GM21528 (cell line): Measurements from ENCODE around the gene NR1I2.

Experiments used
- ATAC-seq: cut with Tn5 transposase; IDR thresholded peaks from one replicate; pipeline ENCODE4 v1.9.1; 2021; ENCODE audit warnings: mild to moderate bottlenecking, moderate library complexity; ENCODE audit not compliant: unreplicated experiment, low FRiP score

Gene NR1I2

GRCh38 chr3:119817583-119818363, 35.9 kb downstream of the NR1I2 start:
- ATAC-seq = no peak

- ATAC-seq = no peak
These were observed 37.0 kb downstream of the NR1I2 start for GRCh38 chr3:119818937-119819336.

GRCh38 chr3:119819806-119820205, 37.9 kb downstream of the NR1I2 start:
- no peak for ATAC-seq

GRCh38 chr3:119825820-119826219, 43.9 kb downstream of the NR1I2 start:
- ATAC-seq = no peak

- ATAC-seq = no peak
These were observed 45.1 kb downstream of the NR1I2 start for GRCh38 chr3:119826711-119827608.

- no peak for ATAC-seq
These were observed 47.5 kb downstream of the NR1I2 start for GRCh38 chr3:119829420-119829819.

- ATAC-seq = no peak
These were observed 49.1 kb downstream of the NR1I2 start for GRCh38 chr3:119831022-119831421.

GRCh38 chr3:119831941-119832371, 50.1 kb downstream of the NR1I2 start:
- no peak for ATAC-seq

- ATAC-seq = no peak
These were observed 53.0 kb downstream of the NR1I2 start for GRCh38 chr3:119834754-119835370.

- ATAC-seq = no peak
These were observed 53.7 kb downstream of the NR1I2 start for GRCh38 chr3:119835556-119835955.

GRCh38 chr3:119841808-119842471, 60.0 kb downstream of the NR1I2 start:
- no peak for ATAC-seq

GRCh38 chr3:119849126-119849525, 67.2 kb downstream of the NR1I2 start:
- no peak for ATAC-seq

GRCh38 chr3:119856695-119857094, 74.8 kb downstream of the NR1I2 start:
- no peak for ATAC-seq

- no peak for ATAC-seq
These were observed 77.1 kb downstream of the NR1I2 start for GRCh38 chr3:119858957-119859356.

GRCh38 chr3:119859728-119860127, 77.8 kb downstream of the NR1I2 start:
- no peak for ATAC-seq

- ATAC-seq = no peak
These were observed 79.8 kb downstream of the NR1I2 start for GRCh38 chr3:119861681-119862080.

- no peak for ATAC-seq
These were observed 80.7 kb downstream of the NR1I2 start for GRCh38 chr3:119862616-119863015.

- ATAC-seq = no peak
These were observed 82.6 kb downstream of the NR1I2 start for GRCh38 chr3:119864476-119864875.
